Cardiac muscle cell (in vitro differentiated cells and primary cell): ENCODE measurements around the gene DPP10. TPM values are rescaled to one million over a fixed set of nuclear protein-coding genes. Genes with fewer than 3 reads are reported as not detected.
"Not testable (repeated sequence)": the region's sequence is repeated elsewhere in the genome, so short reads cannot be mapped to it uniquely, and the experiment has no call there.

Experiments
- DNase-seq, 2 donors: peaks; one replicate each; pipeline versions ENCODE4 v3.0.0 to v3.0.0-alpha.2; 2010 to 2017; ENCODE audit warnings: low read depth in 1 of 2, low spot score in 1 of 2
- H3K27ac ChIP-seq: fragments of 200-600 bp; sonication (generic); 2 replicates; pipeline ENCODE4 v1.5.1; 2016
- H3K27me3 ChIP-seq: fragments of 200-600 bp; sonication (generic); 2 replicates; pipeline ENCODE4 v1.6.0; 2016; ENCODE audit warnings: control low read depth
- H3K36me3 ChIP-seq: fragments of 200-600 bp; sonication (generic); 2 replicates; pipeline ENCODE4 v1.5.1; 2016; ENCODE audit warnings: control low read depth
- H3K4me1 ChIP-seq: fragments of 200-600 bp; sonication (generic); 2 replicates; pipeline ENCODE4 v1.8.1; 2017; ENCODE audit warnings: low read depth, mild to moderate bottlenecking, mixed run types
- H3K4me3 ChIP-seq: fragments of 200-600 bp; sonication (generic); 2 replicates; pipeline ENCODE4 v1.5.1; 2016; ENCODE audit warnings: mild to moderate bottlenecking
- H3K9me3 ChIP-seq: fragments of 200-600 bp; sonication (generic); 2 replicates; pipeline ENCODE4 v1.5.1; 2017; ENCODE audit warnings: low read depth, mild to moderate bottlenecking, control low read depth
- CTCF ChIP-seq: IDR thresholded peaks from 2 replicates; pipeline ENCODE4 v1.5.1; 2012; ENCODE audit warnings: low read depth, mild to moderate bottlenecking, low read length
- polyA plus RNA-seq: library from polyadenylated mRNA; unstranded; fragments of >200 nt; fragmentation: Nextera tagmentation; extraction: Ambion mirVana; gene quantifications from 2 replicates; pipeline ENCODE4 v1.2.1, GENCODE V29; 2016
- total RNA-seq: library from RNA; depleted of rRNA; stranded (reverse); fragments of >200 nt; gene quantifications from 2 replicates; pipeline ENCODE4 v1.2.3, GENCODE V29; 2016

DPP10 gene
- total and polyA plus RNA-seq, 2 experiments from 2014 or later, result 1.1 to 1.4 TPM

DNA sequence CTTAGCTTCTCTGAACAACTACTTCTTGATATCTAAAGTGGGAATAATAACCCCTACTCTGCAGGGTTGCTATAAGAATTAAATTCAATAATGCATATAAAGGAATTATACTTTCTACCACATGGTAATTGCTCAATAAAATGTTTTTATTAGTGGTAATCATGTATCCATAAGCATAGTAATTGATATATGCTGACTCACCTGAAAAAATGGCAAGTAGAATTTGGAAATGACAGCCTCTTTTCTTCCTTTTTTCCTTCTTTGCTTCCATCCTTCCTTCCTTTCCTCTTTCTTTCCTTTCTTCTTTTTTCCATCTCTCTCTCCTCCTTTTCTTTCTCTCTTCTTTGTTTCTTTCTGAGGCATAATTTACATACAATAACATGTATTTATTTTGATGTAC, 65.3 kb downstream of the DPP10 start:
- no peaks in the 10 kb centered on the region for H3K4me1 ChIP-seq
- H3K27me3 ChIP-seq, result no peaks in the 10 kb centered on the region
- H3K27ac ChIP-seq, result no peak overlapping the region
- H3K9me3 ChIP-seq, result no peaks in the 10 kb centered on the region
- TF ChIP-seq CTCF, result no peak
- H3K36me3 ChIP-seq, result no peaks in the 10 kb centered on the region
- DNase-seq, result no peak
- H3K4me3 ChIP-seq, result no peak overlapping the region

GRCh38 chr2:114515882-114516281, 73.4 kb downstream of the DPP10 start:
- no peaks in the 10 kb centered on the region for H3K9me3 ChIP-seq
- no peak for DNase-seq
- H3K27ac ChIP-seq, result no peak overlapping the region
- no peaks in the 10 kb centered on the region for H3K27me3 ChIP-seq
- TF ChIP-seq CTCF, result no peak
- H3K4me3 ChIP-seq, result no peak overlapping the region
- no peaks in the 10 kb centered on the region for H3K36me3 ChIP-seq
- no peaks in the 10 kb centered on the region for H3K4me1 ChIP-seq

GRCh38 chr2:114517580-114517979, 75.1 kb downstream of the DPP10 start:
- no peaks in the 10 kb centered on the region for H3K27me3 ChIP-seq
- no peak overlapping the region for H3K4me3 ChIP-seq
- H3K27ac ChIP-seq, result no peak overlapping the region
- H3K9me3 ChIP-seq, result no peaks in the 10 kb centered on the region
- H3K4me1 ChIP-seq, result no peaks in the 10 kb centered on the region
- DNase-seq, result no peak
- H3K36me3 ChIP-seq, result no peaks in the 10 kb centered on the region
- no peak for TF ChIP-seq CTCF

DNA sequence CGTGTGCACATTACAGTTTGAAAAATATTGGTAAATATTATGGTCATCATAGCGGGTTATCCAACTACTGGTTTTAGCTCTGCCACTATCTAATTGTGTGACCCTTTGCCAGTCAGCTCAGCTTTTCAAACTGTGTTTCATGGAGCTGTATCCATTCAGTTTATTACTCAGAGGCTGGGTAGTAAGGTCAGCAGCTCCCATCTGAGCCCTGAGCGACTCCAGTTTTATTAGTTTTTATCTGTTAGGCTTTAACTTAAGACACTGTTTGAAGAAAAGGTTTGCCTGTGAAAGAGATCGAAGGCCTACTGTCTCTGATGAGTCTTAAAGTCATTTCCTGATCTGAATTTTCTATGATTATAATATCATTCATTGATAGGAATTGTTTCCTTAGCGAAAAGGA, 76.3 kb downstream of the DPP10 start:
- no peak for TF ChIP-seq CTCF
- H3K27ac ChIP-seq, result no peak overlapping the region
- H3K9me3 ChIP-seq, result no peaks in the 10 kb centered on the region
- no peaks in the 10 kb centered on the region for H3K36me3 ChIP-seq
- no peaks in the 10 kb centered on the region for H3K27me3 ChIP-seq
- no peaks in the 10 kb centered on the region for H3K4me1 ChIP-seq
- DNase-seq, result no peak
- no peak overlapping the region for H3K4me3 ChIP-seq

- DNase-seq, H3K9me3 ChIP-seq, H3K27me3 ChIP-seq, H3K36me3 ChIP-seq, H3K4me3 ChIP-seq, H3K4me1 ChIP-seq, H3K27ac ChIP-seq: not testable (repeated sequence)
These were observed 80.2 kb downstream of the DPP10 start for GRCh38 chr2:114522612-114523011.

- H3K27ac ChIP-seq, result no peak overlapping the region
- no peaks in the 10 kb centered on the region for H3K9me3 ChIP-seq
- H3K27me3 ChIP-seq, result no peaks in the 10 kb centered on the region
- no peak for DNase-seq
- H3K4me3 ChIP-seq, result no peak overlapping the region
- H3K4me1 ChIP-seq, result no peaks in the 10 kb centered on the region
- H3K36me3 ChIP-seq, result no peaks in the 10 kb centered on the region
- no peak for TF ChIP-seq CTCF
These were observed 83.5 kb downstream of the DPP10 start for GRCh38 chr2:114525955-114526354.
